Renal cortical epithelial cell (primary cell): ENCODE data around the gene CBFA2T3. TPM values are rescaled to one million over a fixed set of nuclear protein-coding genes. Genes with fewer than 3 reads are reported as not detected.

ENCODE experiments used
- DNase-seq: peaks from one replicate; pipeline ENCODE4 v3.0.0-alpha.2; 2011; ENCODE audit warnings: low read depth
- total RNA-seq: library from RNA; depleted of rRNA; stranded (reverse); fragments of >200 nt; gene quantifications from 2 replicates; pipeline ENCODE4 v1.2.3, GENCODE V29; 2014

CBFA2T3 gene
- total RNA-seq, 1 donor from 2014 or later, result not detected

DNA sequence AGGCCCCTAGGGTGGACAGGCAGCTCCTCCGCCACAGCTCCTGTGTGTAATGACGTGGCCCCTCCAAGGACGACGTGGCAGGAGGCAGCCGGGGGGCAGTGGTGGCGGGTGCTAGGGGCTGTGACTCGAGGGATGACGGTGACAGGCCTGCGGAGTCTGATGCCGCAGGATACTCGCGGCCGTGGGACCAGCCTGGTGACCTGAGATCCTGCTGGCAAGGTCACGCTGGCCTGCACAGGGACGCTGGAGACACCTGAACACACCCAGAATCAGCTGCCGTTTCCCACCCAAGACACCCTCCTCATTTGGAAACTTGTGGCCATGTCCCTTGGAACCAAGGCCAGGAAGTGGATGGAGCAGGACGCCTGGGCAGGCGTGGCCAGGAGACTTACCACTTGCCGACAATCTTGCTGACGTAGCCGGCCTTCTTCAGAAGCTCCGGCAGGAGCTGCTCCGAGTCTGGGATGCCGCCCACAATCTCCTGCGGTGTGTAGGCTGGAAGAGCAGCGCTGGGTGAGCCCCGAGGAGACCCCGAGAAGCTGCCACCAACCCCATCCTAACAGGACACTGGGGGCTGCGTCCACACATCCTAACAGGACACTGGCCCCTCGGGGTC is 136.3 kb downstream of the CBFA2T3 start:
- DNase-seq, result no peak

DNA sequence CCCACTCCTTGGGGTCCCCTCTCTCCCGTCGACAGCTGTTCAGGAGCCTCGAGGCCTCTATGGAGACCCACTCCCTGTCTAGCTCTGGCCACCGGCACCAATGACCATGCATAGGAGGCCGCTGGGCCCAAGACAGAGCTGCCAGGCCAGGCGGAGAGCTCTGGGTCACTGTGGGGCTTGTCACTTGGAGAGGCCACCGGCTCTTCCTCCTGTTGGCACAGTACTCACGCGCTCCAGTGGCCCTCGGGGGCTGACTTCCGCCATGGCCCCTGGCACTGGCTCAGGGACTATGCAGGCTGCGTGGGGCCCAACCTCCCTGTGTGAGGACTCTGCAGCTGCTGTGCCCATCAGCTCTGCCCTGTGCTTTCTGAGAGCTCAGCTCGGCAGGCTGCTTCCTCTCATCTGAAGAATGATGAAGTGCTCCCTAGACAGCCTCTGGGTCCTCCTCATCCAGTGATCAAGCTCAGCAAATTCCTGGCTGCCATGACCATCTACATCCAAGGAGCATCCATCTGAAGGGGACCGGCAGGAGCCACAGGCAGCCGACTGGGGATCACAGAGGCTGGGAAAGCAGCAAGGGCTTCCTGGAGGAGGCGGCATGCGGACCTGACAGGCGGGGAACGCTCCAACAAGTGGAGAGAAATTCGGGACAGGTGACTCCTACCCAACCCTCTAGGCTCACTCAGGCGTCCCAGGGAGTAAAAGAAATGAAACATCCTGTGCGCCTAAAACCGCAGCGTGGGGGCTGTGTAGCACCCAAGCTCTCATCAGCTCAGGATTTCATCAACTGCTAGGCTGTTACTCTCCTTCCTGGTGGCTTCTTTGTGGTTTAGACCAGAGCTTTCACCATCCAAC is 137.0 kb downstream of the CBFA2T3 start:
- no peak for DNase-seq

DNA sequence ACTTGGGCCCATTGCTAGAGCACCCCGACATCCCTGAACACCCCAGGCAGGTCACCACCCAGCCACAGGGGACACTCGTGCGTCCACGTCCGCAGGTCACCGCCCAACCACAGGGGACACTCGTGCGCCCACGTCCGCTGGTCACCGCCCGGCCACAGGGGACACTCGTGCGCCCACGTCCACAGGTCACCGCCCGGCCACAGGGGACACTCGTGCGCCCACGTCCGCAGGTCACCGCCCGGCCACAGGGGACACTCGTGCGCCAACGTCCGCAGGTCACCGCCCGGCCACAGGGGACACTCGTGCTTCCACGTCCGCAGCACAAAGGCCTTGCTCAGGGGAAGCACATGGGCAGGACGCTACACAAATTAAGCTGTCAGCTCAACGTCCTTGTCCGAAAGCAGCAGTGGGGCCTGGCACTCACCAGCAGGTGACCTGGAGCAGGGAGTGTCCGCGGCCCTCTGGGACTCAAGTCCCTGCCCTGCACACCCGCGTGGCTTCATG is 137.9 kb downstream of the CBFA2T3 start:
- no peak for DNase-seq

DNA sequence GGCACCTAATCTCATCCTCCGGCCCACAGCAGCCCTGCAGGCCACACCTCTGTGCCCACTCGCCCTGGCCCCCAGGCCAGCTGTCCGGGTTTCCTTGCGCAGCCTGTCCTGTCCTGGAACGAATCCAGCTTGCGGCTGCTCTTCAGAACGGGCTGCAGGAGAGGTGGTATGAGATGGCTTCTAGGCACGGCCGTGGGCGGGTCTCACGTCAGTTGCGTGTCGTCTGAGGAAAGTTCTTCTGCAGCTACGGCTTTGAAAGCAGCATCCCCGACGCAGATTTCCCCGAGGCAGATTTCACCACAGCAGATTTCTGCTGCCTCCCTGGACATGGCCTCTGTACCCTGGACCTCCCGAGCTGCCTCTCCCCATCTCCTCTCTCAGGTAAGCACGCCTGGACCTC is 138.4 kb downstream of the CBFA2T3 start:
- no peak for DNase-seq

DNA sequence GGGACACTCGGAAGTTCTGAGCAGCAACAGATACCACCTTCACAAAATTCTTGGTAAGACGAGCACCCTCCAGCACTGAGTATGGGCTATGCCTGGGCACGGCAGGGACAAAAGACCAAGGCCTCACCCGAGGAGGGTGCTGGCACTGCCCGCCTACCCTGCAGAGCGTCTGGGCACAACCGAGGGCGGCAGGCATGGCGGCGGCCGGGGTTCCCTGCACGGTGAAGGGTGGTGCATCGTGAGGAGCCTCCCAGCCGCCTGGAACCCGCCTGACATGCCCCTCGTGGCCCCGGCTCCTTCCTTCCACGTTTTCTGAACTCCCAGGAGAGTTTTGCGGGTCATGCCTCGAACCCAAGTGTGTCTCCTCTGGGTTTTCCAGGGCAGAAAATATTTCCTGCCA is 139.2 kb downstream of the CBFA2T3 start:
- DNase-seq, result no peak

DNA sequence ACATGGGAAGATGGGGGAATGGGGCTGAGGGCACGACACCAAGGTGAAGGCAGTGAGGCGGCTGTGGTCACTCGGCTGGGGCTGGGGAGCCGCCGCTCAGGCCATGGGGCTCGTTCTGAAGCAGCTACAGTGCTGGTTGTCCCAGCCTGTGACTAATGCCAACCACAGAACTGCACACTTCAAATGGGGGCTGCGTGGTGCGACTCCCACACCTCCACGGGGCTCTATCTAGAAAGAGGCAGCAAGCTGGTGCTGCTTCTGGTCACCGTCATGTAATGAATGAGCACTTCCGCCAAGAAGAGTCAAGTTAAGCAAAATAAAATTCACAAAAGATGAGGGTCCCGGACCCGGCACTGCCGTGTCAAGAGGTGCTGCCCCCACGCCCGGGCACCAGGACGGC is 140.2 kb downstream of the CBFA2T3 start:
- no peak for DNase-seq

DNA sequence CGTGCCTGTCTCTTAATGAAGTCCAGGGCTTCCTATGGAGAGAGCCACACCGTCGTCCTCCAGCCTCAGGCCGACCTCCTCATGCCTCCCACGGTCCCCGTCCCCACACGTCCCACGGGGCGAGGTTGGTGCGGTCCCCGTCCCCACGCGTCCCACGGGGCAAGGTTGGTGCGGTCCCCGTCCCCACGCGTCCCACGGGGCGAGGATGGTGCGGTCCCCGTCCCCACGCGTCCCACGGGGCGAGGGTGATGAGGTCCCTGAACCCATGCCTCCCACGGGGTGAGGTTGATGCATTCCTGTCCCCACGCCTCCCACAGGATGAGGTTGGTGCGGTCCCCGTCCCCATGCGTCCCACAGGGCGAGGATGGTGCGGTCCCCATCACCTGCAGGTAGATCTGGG is 141.2 kb downstream of the CBFA2T3 start:
- DNase-seq, result no peak

DNA sequence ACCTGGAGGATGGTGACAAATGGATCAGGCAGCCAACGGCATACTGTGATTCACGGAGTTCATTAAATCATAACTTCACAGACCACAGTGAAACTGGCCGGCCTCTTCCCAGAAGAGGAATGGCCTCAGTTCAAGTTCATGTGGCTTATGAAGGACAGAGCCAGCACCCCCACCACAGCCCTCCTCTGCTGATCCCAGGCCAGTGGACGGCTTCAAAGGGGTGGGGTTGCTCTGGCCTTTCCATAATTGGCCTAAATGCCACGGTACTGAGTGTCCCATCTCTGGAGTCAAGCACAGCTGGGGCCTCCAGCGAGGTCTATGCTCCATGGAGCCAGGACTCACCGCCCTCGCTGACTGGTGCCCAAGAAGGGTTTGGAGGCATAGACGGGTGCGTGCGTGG is 141.6 kb downstream of the CBFA2T3 start:
- DNase-seq, result no peak

DNA sequence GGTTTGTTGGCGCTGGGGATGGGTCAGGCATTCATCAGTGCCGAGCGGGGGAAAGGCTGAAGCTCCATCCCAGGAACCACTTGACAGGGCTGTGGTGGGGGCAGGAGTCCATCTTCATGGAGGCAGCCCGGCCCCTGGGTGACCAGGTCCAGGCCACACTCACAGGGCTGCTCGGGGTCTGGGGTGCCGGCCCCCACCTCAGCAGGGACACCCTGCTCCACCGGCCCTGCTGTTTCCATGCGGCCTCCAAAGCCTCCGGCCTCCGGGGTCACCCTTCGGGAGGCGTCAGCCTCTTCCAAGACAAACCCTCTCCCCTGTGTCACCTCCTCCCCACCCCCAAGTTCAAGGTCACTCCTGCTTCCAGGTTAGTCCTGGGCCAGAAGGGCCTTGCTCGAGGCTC is 142.3 kb downstream of the CBFA2T3 start:
- no peak for DNase-seq

DNA sequence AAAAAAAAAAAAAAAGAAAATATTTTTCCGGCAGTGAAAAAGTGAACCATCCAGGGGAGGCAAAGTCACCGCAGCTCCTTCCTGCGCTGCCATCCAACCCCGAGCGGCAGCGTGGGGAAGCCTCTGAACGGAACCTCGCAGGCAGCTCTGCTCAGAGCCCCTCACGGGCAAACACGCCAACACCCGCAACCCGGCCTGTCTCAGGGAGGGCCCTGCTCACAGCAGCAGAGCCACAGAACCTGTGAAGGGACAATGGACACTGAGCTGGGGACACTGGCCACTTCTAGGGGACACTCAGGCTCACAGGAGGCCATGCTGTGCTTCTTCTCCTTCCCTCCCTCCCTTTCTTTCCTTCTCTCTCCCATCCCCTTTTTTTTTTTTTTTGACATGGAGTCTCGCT is 143.9 kb downstream of the CBFA2T3 start:
- no peak for DNase-seq

DNA sequence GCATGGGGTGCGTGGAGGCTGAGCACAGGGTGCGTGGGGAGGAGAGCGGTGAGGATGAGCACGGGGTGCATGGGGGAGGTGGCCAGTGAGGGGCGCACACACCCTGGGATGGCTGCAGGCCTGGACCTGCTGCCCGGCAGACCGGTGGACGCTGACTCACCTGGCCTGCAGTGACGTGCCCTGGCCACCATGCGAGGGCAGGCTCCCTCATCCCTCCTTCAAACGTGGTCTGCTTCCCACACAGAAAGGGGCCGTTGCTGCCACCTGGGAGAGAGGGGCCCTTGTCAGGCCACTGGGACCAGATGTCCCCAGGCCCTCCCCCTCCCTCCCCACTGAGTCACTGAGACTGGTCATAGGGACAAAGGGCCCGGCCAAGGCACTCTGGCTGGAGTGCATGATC is 145.2 kb downstream of the CBFA2T3 start:
- no peak for DNase-seq

DNA sequence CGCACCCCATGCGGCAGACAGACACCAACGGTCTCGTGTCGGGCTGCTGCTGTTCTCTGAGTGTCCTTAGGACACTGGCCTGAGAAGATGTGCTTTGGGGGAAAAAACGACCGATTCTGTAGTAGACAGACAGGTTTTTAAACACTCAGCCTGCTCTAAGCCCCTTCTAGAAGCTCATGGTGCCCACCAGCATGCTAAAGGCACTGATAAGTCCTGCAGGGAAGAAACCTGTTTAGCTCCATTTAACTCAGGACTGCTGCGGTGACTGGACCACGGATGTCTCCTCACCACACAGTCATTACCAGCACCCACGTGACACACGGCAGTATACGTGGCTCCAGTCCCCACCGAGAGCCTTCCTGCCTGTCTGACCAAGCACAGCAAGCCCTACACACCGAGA is 146.2 kb downstream of the CBFA2T3 start:
- DNase-seq, result no peak

DNA sequence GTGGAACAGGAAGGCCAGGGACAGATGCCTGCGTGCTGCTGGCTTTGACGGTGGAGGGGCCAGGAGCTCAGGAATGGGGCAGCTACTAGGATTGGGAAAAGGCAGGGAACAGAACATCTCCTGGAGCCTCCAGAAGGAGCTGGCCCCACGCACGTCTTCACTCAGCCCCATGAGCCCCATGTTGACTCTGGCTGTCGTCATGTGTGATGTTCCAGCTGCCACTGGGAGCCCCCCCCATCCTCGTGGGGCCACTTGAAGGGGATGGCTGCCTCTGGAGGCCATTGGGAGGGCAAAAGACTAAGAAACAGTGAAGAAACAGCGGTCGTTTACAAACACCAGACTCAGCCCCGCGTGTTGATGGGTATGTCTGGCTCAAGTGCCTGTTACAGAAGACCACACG is 146.7 kb downstream of the CBFA2T3 start:
- no peak for DNase-seq

DNA sequence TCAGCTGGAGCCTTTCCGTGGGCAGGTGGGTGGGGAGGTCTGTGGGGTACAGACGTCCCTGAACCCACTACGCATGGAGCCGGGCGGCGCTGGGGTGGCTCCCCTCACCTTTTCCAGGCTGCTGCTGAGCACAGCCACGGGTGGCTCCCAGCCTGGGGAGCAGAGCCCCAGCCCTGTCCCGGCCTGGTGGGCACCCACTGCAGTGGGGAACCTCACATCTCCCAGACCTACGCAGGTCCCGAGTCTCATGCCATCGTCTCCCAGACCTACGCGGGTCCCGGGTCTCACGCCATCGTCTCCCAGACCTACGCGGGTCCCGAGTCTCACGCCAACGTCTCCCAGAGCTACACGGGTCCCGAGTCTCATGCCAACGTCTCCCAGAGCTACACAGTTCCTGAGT is 148.3 kb downstream of the CBFA2T3 start:
- no peak for DNase-seq

DNA sequence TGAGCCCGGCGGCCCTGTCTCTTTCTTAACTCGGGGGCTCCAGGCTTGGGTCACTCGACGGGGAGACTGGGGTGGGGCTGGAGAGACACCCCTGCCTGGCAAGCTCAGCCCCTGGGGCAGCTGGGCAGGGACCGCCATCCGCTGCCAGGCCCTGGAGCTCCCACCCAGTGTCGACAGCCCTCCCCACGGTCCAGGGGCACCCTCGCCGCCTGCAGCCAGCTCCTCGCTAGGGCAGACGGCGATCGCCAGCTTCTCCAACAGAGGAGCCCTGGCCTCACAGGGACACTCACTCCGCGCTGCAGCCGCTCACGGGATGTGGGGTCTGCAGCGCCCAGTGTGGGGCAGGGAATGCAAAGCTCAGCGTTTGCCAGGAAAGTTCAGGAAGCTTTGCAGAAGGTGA is 149.3 kb downstream of the CBFA2T3 start:
- DNase-seq, result no peak

DNA sequence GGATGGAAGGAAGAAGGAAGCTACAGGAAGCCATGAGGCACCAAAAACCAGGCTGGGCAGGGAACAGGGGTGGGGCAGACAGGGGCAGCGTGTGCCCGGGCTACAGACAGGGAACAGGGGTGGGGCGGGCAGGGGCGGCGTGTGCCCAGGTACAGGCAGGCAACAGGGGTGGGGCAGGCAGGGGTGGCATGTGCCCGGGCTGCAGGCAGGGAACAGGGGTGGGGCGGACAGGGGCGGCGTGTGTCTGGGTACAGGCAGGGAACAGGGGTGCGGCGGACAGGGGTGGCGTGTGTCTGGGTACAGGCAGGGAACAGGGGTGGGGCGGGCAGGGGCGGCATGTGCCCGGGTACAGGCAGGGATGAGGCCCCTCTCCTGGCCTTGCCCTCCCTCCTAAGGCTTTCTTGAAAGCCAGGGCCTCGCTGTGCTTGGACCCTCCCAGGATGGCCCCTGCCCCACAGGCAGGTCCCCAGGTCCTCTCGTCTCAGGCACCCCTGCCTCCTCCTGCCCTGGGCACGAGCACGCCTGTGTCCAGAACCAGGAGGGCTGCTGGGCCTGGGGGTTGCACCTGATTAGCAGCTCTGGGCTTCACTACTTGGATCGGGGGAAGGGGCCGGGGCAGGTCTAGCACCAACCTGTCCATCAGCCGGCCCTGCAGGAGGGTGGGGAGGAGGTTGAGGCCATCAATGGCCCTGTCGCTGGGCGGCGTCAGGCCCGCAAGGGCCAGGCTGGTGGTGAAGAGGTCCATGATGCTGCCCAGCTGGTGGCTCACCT is 150.8 kb downstream of the CBFA2T3 start:
- DNase-seq, result no peak

DNA sequence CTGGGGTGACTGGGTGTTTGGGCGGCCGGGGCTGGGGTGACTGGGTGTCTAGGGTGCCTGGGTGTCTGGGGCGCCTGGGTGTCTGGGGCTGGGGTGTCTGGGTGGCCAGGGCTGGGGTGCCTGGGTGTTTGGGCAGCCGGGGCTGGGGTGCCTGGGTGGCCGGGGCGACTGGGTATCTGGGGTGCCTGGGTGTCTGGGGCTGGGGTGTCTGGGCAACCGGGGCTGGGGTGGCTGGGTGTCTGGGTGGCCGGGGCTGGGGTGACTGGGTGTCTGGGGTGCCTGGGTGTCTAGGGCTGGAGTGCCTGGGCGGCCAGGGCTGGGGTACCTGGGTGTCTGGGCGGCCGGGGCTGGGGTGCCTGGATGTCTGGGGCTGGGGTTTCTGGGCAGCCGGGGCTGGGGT is 151.9 kb downstream of the CBFA2T3 start:
- DNase-seq, result no peak

Other genes starting within 250 kb of the CBFA2T3 start
- 147 and 282 TPM in 2 replicates for gene PIEZO1, start 192.0 kb downstream of the CBFA2T3 start, total RNA-seq
- gene CDT1, start 173.4 kb downstream of the CBFA2T3 start, total RNA-seq, result 1.1 and 7.6 TPM in 2 replicates
- 55.4 and 98.3 TPM in 2 replicates for gene APRT, start 165.3 kb downstream of the CBFA2T3 start, total RNA-seq
- gene GALNS, start 120.3 kb downstream of the CBFA2T3 start, total RNA-seq, result 14.4 and 41.0 TPM in 2 replicates
- 22.5 and 38.7 TPM in 2 replicates for gene TRAPPC2L, start 120.1 kb downstream of the CBFA2T3 start, total RNA-seq
- not detected in 2 replicates for gene PABPN1L, start 110.5 kb downstream of the CBFA2T3 start, total RNA-seq
- 29.2 and 29.8 TPM in 2 replicates for gene ACSF3, start 116.6 kb upstream of the CBFA2T3 start, total RNA-seq
- not detected in 2 replicates for gene CDH15, start 194.5 kb upstream of the CBFA2T3 start, total RNA-seq
- gene SLC22A31, start 223.3 kb upstream of the CBFA2T3 start, total RNA-seq, result 0.35 TPM in 1 of 2 replicates, not detected in the other
- gene ZNF778, start 240.5 kb upstream of the CBFA2T3 start, total RNA-seq, result 19.2 and 28.3 TPM in 2 replicates